ENCODE results near the gene SNTA1. TPM values are rescaled to one million over a fixed set of nuclear protein-coding genes. Genes with fewer than 3 reads are reported as not detected.
"Not testable (repeated sequence)": the region's sequence is repeated elsewhere in the genome, so short reads cannot be mapped to it uniquely, and the experiment has no call there.

Gene SNTA1
- total and polyA plus RNA-seq, 2 of the 13 experiments (the other 11 are each of a cell fraction or from before 2014, with no cell fraction given) = 16.4 to 18.3 TPM

DNA sequence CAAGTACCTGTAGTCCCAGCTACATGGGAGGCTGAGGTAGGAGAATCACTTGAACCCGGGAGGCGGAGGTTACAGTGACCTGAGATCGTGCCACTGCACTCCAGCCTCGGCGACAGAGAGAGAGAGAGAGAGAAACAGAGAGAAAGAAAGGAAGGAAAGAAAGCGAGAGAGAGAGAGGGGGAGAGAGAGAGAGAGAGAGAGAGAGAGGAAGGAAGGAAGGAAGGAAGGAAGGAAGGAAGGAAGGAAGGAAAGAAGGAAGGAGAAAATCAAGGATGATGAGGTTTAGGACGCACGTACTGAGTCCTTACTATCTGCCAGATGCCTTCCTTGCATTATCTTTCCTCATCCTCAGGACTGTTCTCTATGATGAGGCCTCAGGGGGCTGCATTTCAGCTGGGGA is 21.2 kb upstream of the SNTA1 start:
- H3K9me3 ChIP-seq (ENCODE audit: low read length); H3K27me3 ChIP-seq (ENCODE audit: control insufficient read depth in 1 of 2, insufficient read depth in 2 of 2, low read length in 2 of 2); DNase-seq (ENCODE audit: low spot score); FAIRE-seq; H2AFZ ChIP-seq (ENCODE audit: low read length); ATAC-seq; H3K27ac ChIP-seq (ENCODE audit: extremely low read length, insufficient read depth, low read length); H3K79me2 ChIP-seq (ENCODE audit: insufficient read depth, low read length); H3K9ac ChIP-seq (ENCODE audit: insufficient read depth, low read depth, low read length); H3K4me3 ChIP-seq (replicated peaks in 1 of 3; ENCODE audit: insufficient read depth in 1 of 3, low read depth in 2 of 3, low read length in 3 of 3); H3K36me3 ChIP-seq (replicated peaks in 1 of 2; ENCODE audit: control insufficient read depth in 1 of 2, insufficient read depth in 2 of 2, low read length in 2 of 2); H4K20me1 ChIP-seq (ENCODE audit: insufficient read depth, low read length); POLR2A ChIA-PET; BruUV-seq (replicated peaks); CTCF ChIA-PET (ENCODE audit: low intra/inter-chr PET ratio, low total read pairs): not testable (repeated sequence)
- TF ChIP-seq TRIM24 (CRISPR knock-in tag; IDR thresholded peaks at IDR 0.05) (0 out of 2 replicates have a peak, but pooled peaks have one; percentile 12), SP4 (CRISPR knock-in tag; IDR thresholded peaks at IDR 0.05) (0 out of 2 replicates have a peak, but pooled peaks have one; percentile 16)
- TF ChIP-seq, protein P1, sequence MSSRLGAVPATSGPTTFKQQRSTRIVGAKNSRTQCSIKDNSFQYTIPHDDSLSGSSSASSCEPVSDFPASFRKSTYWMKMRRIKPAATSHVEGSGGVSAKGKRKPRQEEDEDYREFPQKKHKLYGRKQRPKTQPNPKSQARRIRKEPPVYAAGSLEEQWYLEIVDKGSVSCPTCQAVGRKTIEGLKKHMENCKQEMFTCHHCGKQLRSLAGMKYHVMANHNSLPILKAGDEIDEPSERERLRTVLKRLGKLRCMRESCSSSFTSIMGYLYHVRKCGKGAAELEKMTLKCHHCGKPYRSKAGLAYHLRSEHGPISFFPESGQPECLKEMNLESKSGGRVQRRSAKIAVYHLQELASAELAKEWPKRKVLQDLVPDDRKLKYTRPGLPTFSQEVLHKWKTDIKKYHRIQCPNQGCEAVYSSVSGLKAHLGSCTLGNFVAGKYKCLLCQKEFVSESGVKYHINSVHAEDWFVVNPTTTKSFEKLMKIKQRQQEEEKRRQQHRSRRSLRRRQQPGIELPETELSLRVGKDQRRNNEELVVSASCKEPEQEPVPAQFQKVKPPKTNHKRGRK (CRISPR knock-in tag; IDR thresholded peaks at IDR 0.05) = peak; percentile 79; the same call in 1 of the 2 replicates
- H3K4me1 ChIP-seq (ENCODE audit: insufficient read depth, low read length) = peaks cover 49% of the 10 kb centered on the region
- in situ Hi-C loops (cut with HindIII; ENCODE audit: extremely low pct_ligation_motif_present, low pct_unique_long_range_greater_than_20kb) = loop anchor here (5.0 kb wide), 1 partner anchor 188 kb away; no protein-coding TSS in a partner anchor
- intact Hi-C loops (cut with micrococcal nuclease; ENCODE audit: unreplicated experiment) = loop anchor here (2.0 kb wide), 1 partner anchor 48 kb away; no protein-coding TSS in a partner anchor
- 83% methylated on average over 8 of the region's 8 CpGs for WGBS (ENCODE audit: low lambda C conversion rate)
- peak overlapping the region; percentile 52 for H3K4me2 ChIP-seq (ENCODE audit: low read depth, low read length)

DNA sequence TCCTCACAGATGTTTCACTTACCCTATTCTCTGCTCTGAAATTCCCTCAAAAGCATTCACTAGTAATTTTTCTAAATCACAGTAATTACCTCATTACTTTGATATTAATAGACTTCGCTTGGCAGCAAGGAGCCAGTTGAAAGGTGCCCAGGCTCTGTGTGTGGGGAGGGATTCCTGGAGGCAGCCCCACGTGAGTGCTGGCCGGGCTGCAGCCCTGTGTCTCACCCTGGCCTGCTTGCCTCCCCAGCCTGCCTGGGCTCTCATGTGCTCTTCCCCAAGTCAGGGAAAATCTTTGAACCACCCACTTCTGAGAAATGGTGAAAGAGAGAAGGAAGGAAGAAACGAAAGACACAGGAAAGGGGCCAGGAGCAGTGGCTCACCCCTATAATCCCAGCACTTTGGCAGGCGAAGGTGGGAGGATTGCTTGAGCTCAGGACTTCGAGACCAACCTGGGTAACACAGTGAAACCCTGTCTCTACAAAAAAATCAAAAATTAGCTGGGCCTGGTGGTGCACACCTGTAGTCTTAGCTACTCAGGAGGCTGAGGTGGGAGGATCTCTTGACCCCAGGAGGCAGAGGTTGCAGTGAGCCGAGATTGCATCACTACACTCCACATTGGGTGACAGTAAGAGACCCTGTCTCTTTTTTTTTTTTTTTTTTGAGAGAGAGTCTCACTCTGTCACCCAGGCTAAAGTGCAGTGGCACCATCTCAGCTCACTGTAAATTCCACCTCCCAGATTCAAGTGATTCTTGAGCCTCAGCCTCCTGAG is 20.0 kb upstream of the SNTA1 start:
- FAIRE-seq (no peak), DNase-seq (ENCODE audit: low spot score) (no peak), ATAC-seq (no peak)
- H3K9me3 ChIP-seq (ENCODE audit: low read length) = no peaks in the 10 kb centered on the region
- H4K20me1 ChIP-seq (ENCODE audit: insufficient read depth, low read length) = no peaks in the 10 kb centered on the region
- intact Hi-C loops (cut with micrococcal nuclease; ENCODE audit: unreplicated experiment) = loop anchor here (2.0 kb wide), 1 partner anchor 49 kb away; no protein-coding TSS in a partner anchor
- no TSS peak for BruUV-seq (replicated peaks)
- H3K36me3 ChIP-seq (replicated peaks in 1 of 2; ENCODE audit: control insufficient read depth in 1 of 2, insufficient read depth in 2 of 2, low read length in 2 of 2) = no peaks in the 10 kb centered on the region
- ChIA-PET POLR2A (interaction anchor here (1.0 to 1.1 kb wide), 2 partner anchors 9 to 26 kb away, joined by 3 read pairs; partner anchors contain the start of gene CBFA2T2), CTCF (ENCODE audit: low intra/inter-chr PET ratio, low total read pairs) (no interaction called here)
- no peaks in the 10 kb centered on the region for H3K79me2 ChIP-seq (ENCODE audit: insufficient read depth, low read length)
- WGBS (ENCODE audit: low lambda C conversion rate) = 23% methylated on average over 7 of the region's 7 CpGs
- no peak overlapping the region for H3K4me3 ChIP-seq (replicated peaks in 1 of 3; ENCODE audit: insufficient read depth in 1 of 3, low read depth in 2 of 3, low read length in 3 of 3)
- H3K9ac ChIP-seq (ENCODE audit: insufficient read depth, low read depth, low read length) = no peak overlapping the region
- H3K4me2 ChIP-seq (ENCODE audit: low read depth, low read length) = peak overlapping the region; percentile 0; the same call in 1 of the 2 replicates
- no peak overlapping the region for H3K27ac ChIP-seq (ENCODE audit: extremely low read length, insufficient read depth, low read length)
- peaks cover 49% of the 10 kb centered on the region for H3K4me1 ChIP-seq (ENCODE audit: insufficient read depth, low read length)
- in situ Hi-C loops (cut with HindIII; ENCODE audit: extremely low pct_ligation_motif_present, low pct_unique_long_range_greater_than_20kb) = loop anchor here (5.0 kb wide), 1 partner anchor 189 kb away; no protein-coding TSS in a partner anchor
- no peak overlapping the region for H2AFZ ChIP-seq (ENCODE audit: low read length)
- peaks cover 0 to 4% of the 10 kb centered on the region in 2 experiments; a peak in 1 of 5 replicates for H3K27me3 ChIP-seq (ENCODE audit: control insufficient read depth in 1 of 2, insufficient read depth in 2 of 2, low read length in 2 of 2)
- no peak for TF ChIP-seq ATF2 (CRISPR knock-in tag; IDR thresholded peaks at IDR 0.05)
- TF ChIP-seq ATM (IDR thresholded peaks at IDR 0.05; ENCODE audit: borderline replicate concordance) = no peak
- peak; percentile 56; the same call in 1 of the 2 replicates for TF ChIP-seq CEBPB (IDR thresholded peaks at IDR 0.05; ENCODE audit: borderline replicate concordance, low read depth, low read length)
- TF ChIP-seq SCMH1 (CRISPR knock-in tag; IDR thresholded peaks at IDR 0.05; ENCODE audit: borderline replicate concordance) = no peak
- TF ChIP-seq ZFP36 (IDR thresholded peaks at IDR 0.05; ENCODE audit: borderline replicate concordance, low read depth, low read length, partially characterized antibody) = no peak
- TF ChIP-seq RFXAP (CRISPR knock-in tag; IDR thresholded peaks at IDR 0.05; ENCODE audit: borderline replicate concordance) = no peak
- no peak for TF ChIP-seq ZNF605 (CRISPR knock-in tag; IDR thresholded peaks at IDR 0.05)
- no peak for TF ChIP-seq CCDC6 (CRISPR knock-in tag; IDR thresholded peaks at IDR 0.05)
